Measurements from ENCODE around the gene LIN28B.

GRCh38 chr6:104929353-104929752 lies 27.6 kb upstream of the LIN28B start:
- TF ChIP-seq GATA2 (IDR thresholded peaks at IDR 0.05; ENCODE audit: low read depth, low read length), result no peak
- no peak for TF ChIP-seq GATA3 (IDR thresholded peaks at IDR 0.05; ENCODE audit: low read depth, low read length)

Measured in SH-SY5Y (cell line).